ENCODE measurements around the gene GRIK4.

DNA sequence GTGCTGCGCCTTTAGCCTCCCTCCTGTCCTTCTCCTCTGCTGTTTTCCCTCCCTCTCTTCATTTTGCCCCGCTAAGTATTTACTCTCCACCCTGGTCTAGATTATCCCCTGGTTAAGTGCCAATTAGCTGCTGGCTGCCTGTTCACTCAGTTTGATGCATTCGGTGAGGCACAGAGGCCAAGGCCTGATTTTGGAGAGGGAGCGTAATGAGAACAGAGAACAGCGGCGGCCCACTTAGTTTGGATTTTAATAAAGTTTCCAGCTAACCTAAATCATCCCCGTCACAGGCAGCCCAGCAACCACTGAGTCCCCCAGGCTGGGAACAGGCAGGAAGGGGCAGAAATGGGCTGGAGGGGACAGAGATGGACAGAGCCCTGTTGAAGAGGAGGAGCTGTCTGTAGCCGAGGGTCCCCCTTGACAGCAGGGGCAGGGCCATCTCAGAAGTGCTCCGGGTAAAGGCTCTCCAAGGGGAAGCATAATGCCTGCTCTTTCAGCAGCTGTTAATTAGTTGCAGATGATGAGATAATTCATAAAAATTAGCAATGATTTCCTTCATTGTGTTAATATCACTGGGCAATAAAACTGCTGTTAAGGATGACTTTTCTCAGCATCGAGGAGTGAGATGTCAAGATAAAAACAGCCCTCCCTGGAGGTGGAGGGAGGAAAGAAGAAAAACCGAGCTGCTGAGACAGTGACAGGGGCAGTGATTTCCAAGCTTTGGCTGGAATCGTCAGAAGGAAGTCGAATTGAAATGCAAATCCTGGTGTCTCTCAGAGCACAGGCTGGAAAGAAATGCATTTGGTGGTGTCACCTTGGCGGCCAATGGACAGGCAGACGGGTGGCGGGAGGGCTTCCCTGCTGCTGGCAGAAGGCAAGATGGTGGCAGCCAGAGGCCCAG is 170.1 kb downstream of the GRIK4 start:
- TF ChIP-seq, protein P1, sequence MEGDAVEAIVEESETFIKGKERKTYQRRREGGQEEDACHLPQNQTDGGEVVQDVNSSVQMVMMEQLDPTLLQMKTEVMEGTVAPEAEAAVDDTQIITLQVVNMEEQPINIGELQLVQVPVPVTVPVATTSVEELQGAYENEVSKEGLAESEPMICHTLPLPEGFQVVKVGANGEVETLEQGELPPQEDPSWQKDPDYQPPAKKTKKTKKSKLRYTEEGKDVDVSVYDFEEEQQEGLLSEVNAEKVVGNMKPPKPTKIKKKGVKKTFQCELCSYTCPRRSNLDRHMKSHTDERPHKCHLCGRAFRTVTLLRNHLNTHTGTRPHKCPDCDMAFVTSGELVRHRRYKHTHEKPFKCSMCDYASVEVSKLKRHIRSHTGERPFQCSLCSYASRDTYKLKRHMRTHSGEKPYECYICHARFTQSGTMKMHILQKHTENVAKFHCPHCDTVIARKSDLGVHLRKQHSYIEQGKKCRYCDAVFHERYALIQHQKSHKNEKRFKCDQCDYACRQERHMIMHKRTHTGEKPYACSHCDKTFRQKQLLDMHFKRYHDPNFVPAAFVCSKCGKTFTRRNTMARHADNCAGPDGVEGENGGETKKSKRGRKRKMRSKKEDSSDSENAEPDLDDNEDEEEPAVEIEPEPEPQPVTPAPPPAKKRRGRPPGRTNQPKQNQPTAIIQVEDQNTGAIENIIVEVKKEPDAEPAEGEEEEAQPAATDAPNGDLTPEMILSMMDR (IDR thresholded peaks at IDR 0.05; ENCODE audit: low read depth, low read length, poor library complexity, severe bottlenecking), result no peak
- TF ChIP-seq EZH2phosphoT487 (IDR thresholded peaks at IDR 0.05; ENCODE audit: borderline replicate concordance, low read length), result no peak

All from DOHH2 (cell line).